ENCODE measurements around the gene STYK1.
"Not testable (repeated sequence)": the region's sequence is repeated elsewhere in the genome, so short reads cannot be mapped to it uniquely, and the experiment has no call there.

The STYK1 gene

GRCh38 chr12:10618338-10618987 is 55.4 kb downstream of the STYK1 start:
- DNase-seq (ENCODE audit: low spot score), result no peak

DNA sequence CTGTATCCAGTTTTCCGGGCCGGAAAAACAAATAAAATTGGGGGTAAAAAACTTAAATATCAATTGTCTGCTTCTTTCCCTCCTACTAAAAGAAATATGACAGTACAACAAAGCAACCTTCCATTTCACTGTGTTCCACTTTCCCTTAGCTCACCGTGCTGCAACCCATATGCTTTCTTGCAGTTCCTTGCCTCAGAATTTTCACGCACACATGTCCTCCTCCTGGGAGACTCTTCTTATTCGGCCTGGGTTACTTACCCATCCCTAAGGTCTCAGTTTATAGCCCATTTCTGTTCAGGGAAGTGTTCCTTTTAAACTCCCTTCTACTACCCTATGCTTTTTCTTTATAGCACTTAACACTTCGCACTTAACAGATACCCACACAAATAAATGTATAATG is 56.0 kb downstream of the STYK1 start:
- no peak for DNase-seq (ENCODE audit: low spot score)

DNA sequence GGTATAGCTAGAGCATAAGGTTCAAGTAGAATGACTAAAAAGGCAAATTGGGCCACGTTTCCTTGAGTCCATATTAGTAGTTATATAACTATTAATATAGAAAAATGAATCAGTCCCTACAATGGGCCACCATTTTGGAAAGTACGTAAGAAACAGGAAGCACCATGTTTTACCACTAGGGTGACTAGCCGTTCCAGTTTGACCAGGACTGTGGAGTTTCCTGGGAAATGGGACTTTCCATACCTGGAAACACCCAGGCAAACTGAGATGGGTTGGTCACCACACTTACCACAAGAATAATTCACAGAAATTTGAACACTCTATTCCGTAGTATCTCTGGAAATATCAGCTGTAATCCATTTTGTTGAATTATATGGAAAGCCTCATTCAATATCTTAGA is 58.3 kb downstream of the STYK1 start:
- no peak for DNase-seq (ENCODE audit: low spot score)

- DNase-seq (ENCODE audit: low spot score), result no peak
Observed at GRCh38 chr12:10614056-10614370, 59.8 kb downstream of the STYK1 start.

DNA sequence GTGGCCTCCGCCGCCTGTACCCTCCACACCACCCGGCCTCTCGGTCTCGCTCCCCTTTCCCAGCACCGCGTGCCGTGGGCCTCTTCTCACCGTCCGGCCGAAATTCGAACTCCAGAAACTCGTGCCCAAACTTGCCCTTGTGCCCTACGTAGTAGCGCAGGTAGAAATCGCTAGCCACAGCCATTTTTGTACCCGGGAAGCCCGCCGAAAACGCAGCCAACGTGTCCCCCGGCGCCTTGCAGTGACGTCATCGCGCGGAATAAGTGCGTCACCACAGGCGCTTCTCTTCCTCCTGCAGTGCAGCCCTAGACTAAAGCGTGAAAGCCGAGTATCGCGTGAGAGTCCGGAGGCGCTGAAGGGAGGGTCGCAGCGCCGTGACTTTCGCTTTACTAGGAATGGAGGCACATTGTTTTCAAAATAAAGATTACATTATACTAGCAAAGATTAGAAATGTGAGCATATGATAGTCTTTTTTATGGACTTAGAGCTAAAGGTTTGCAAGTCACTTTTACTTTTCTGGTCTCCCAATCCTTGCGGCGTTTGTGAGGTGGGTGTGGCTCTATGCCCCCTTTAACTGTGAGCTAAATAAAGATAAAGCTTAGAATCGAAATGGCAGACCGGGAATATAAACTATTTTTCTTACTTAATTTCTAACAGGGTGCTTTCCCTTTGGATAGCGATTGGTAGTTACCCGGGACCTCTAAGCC is 60.4 kb downstream of the STYK1 start, which contains the start of gene MAGOHB:
MAGOHB (minus strand) TSS at position 261 of the 707 bp plus-strand sequence; CDS start at position 184, 77 bp downstream.
- DNase-seq (ENCODE audit: low spot score), result peak; percentile 94

DNA sequence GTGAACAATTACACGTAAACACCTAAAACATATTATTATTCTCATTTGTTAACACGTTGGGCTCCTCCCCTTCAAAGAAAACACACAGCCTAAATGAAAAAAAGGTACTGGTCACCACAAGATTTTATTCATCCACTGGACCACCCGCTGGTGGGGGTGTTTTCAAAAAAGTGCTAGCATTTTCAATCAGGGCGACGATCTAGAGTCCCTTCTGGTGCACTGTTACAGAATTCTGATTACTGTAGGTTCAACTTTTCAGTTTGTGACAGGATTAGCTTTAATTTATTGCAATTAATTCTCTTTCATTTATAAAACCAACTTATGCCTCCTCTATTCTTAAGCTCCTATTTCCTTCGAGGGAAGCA is 60.9 kb downstream of the STYK1 start:
- no peak for DNase-seq (ENCODE audit: low spot score)

GRCh38 chr12:10612110-10612509 is 61.7 kb downstream of the STYK1 start:
- DNase-seq (ENCODE audit: low spot score), result no peak

DNA sequence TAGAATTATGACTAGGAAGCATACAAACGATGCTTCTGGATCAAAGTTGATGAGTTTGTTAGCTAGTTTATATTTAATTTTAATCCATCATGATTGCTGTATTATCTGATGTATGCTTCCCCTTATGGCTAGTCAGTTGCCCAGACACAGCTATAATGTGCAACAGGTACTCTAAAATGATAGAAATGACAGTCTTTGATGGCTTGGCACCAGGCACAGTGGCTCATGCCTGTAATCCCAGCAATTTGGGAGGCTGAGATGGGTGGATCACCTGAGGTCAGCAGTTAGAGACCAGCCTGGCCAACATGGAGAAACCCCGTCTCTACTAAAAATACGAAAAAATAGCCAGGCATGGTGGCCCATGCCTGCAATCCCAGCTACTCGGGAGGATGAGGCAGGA is 62.6 kb downstream of the STYK1 start:
- not testable (repeated sequence) for DNase-seq (ENCODE audit: low spot score)

DNA sequence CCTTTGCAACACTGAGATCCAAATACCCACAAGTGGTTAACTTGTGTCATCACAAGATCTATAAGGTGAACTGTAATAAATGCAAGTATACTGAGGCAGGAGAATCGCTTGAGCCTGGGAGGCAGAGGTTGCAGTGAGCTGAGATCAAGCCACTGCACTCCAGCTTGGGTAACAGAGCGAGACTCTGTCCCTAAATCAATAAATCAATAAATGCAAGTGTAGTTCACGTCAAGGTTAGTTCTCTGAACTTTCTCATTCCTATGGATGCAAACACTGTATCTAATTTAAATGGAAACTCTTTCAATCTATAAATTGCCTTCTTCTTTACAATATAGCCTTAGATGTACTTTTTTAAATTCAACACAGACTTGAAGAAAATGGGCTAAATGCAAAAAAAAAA is 63.7 kb downstream of the STYK1 start:
- DNase-seq (ENCODE audit: low spot score), result no peak

GRCh38 chr12:10607885-10608458 is 65.9 kb downstream of the STYK1 start:
- no peak for DNase-seq (ENCODE audit: low spot score)

GRCh38 chr12:10601860-10602259 is 72.0 kb downstream of the STYK1 start:
- no peak for DNase-seq (ENCODE audit: low spot score)

- DNase-seq (ENCODE audit: low spot score), result no peak
Observed at GRCh38 chr12:10600988-10601387, 72.9 kb downstream of the STYK1 start.

DNA sequence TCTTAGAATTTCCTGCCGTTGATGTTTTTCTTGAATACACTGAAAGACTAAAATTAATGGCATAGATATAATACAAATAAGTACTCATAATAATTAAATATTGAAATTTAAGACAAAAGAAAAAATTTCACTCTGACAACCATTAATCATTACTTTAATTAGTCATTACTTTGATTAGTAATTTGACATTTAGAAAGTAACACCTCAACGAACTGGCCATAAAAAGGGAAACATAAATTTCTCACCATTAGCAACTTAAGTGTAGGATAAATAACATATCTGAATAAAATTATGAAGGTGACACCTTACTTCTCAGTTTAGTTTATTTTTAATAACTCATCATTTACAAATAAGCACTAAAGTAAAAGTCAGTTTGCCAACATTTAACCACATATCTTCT is 78.0 kb downstream of the STYK1 start:
- no peak for DNase-seq (ENCODE audit: low spot score)

DNA sequence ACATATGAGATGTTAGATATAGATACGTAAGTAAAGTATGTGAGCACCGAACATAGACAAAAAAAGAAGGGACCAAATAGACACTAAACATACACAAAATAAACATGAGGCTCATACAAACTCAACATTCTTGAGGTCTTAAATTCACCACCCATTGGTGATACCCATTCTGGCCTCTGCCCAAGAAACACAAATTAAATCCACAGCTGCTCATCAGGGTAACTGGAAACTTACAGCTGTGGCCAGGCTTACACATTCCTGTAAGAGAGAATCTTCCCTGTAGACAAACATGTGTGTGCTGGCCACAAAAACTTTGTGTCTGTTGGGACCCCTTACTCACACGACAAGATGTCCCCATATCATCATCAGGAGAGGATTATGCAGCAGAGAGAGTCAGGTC is 82.9 kb downstream of the STYK1 start:
- DNase-seq (ENCODE audit: low spot score), result no peak

GRCh38 chr12:10584415-10584814 is 89.4 kb downstream of the STYK1 start:
- DNase-seq (ENCODE audit: low spot score), result no peak

- no peak for DNase-seq (ENCODE audit: low spot score)
Observed at GRCh38 chr12:10582704-10583103, 91.1 kb downstream of the STYK1 start.

- not testable (repeated sequence) for DNase-seq (ENCODE audit: low spot score)
Observed at GRCh38 chr12:10582133-10582532, 91.7 kb downstream of the STYK1 start.

DNA sequence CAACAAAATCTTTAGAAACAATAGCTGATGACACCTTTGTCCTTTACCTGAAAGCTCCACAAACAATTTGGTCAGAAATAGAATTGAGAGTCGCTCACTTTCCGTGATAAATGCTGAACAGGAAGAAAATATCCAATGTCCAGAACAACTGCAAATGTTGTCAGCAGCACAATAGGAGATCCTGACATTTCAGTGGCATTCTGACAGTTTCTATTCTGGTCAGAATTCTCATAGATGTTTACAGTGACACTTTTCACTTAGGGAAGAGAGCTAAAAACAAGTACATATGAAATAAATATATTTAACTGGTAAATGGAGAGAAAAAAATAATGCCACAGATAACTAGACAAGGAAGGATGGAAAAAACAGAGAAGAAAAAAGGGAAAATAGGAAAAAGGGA is 99.5 kb downstream of the STYK1 start:
- DNase-seq (ENCODE audit: low spot score), result no peak

DNA sequence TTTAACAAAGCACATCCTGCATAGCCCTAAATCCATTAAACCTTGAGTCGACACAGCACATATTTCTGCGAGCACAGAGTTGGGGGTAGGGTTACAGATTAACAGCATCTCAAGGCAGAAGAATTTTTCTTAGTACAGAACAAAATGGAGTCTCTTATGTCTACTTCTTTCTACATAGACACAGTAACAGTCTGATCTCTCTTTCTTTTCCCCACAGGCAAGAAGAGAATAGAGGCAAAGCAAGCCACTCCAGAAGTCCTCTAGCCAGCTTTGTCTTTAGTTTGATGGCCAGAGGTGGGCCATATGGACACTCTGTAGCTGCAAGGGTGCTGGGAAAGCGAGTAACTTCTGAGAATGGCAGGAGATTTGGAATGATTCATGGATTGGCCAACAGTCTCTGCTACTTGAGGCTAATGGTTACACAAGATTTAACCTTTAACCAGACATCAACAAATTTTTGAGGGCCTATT is 101.8 kb downstream of the STYK1 start:
- not testable (repeated sequence) for DNase-seq (ENCODE audit: low spot score)

GRCh38 chr12:10571141-10571540 is 102.7 kb downstream of the STYK1 start:
- DNase-seq (ENCODE audit: low spot score), result no peak

All from CD4-positive, alpha-beta T cell treated with Interleukin-6 at 100 ng/mL for 8 hours (primary cell).